GM12891 (cell line): Measurements from ENCODE around the gene SMG7.

ENCODE experiments used
- POLR2A ChIP-seq: IDR thresholded peaks from 2 replicates; pipeline ENCODE4 v1.6.1; 2011; ENCODE audit warnings: low read depth, low read length, control low read depth
- POLR2AphosphoS5 ChIP-seq: IDR thresholded peaks from 2 replicates; pipeline ENCODE4 v1.6.1; 2011; ENCODE audit warnings: low read depth, low read length, control low read depth
- SPI1 ChIP-seq: IDR thresholded peaks from 2 replicates; pipeline ENCODE4 v1.6.1; 2011; ENCODE audit warnings: low read depth, low read length, control low read depth

GRCh38 chr1:183487674-183488442 is 15.6 kb downstream of the SMG7 start:
- TF ChIP-seq SPI1 (no peak), POLR2AphosphoS5 (no peak), POLR2A (no peak)
